Colonic mucosa (tissue), 4 donors: ENCODE measurements around the gene SPI1. TPM values are rescaled to one million over a fixed set of nuclear protein-coding genes. Genes with fewer than 3 reads are reported as not detected.

ENCODE experiments used
- DNase-seq: peaks from one replicate; pipeline ENCODE4 v3.0.0-alpha.2; 2020
- H3K27ac ChIP-seq: fragments of 200-600 bp; one replicate; pipeline ENCODE4 v1.8.0; 2021
- H3K27me3 ChIP-seq: fragments of 200-600 bp; one replicate; pipeline ENCODE4 v1.8.0; 2021
- H3K36me3 ChIP-seq: fragments of 200-600 bp; one replicate; pipeline ENCODE4 v1.8.0; 2021
- H3K4me1 ChIP-seq: fragments of 200-600 bp; one replicate; pipeline ENCODE4 v1.8.0; 2021; ENCODE audit warnings: mild to moderate bottlenecking
- H3K4me3 ChIP-seq: fragments of 200-600 bp; one replicate; pipeline ENCODE4 v1.8.0; 2021
- H3K9ac ChIP-seq, 2 donors: one replicate each; pipeline ENCODE4 v1.7.0; 2013; ENCODE audit warnings: control low read depth in 2 of 2, low read depth in 2 of 2, low read length in 2 of 2
- H3K9me3 ChIP-seq: fragments of 200-600 bp; one replicate; pipeline ENCODE4 v1.8.0; 2021
- intact Hi-C: fragments of 100-400 bp; cut with DNase I; formaldehyde crosslinking; loops from one replicate; pipeline ENCODE4 v1.14.1; 2022
- microRNA-seq: library from miRNA; unstranded; fragments of <30 nt; microRNA quantifications from one replicate; pipeline ENCODE4, GENCODE V29; 2019
- total RNA-seq, 2 donors: library from RNA; stranded (reverse); fragmentation: NEBNext Ultra II Directional in 1 of 2; extraction: Animal tissue kit (Norgen Biotek cat#: 25700) in 1 of 2; gene quantifications; one replicate each; pipeline ENCODE4 v1.2.1, GENCODE V29; 2021
- TF ChIP-seq, protein P1 (sequence below): fragments of 200-600 bp; IDR thresholded peaks from one replicate; pipeline ENCODE4 v1.8.0; 2022; ENCODE audit warnings: antibody characterized with exemption, mild to moderate bottlenecking
- donor health status: healthy.
- donor health status: DM: no; HTN: no; CAD: no.
- donor health status: DM: no; HTN: no; CAD: no.

The SPI1 gene
- total RNA-seq, 2 donors from 2014 or later: 4.7 to 11.9 TPM

GRCh38 chr11:47308050-47308823, 70.1 kb downstream of the SPI1 start:
- TF ChIP-seq, protein P1, sequence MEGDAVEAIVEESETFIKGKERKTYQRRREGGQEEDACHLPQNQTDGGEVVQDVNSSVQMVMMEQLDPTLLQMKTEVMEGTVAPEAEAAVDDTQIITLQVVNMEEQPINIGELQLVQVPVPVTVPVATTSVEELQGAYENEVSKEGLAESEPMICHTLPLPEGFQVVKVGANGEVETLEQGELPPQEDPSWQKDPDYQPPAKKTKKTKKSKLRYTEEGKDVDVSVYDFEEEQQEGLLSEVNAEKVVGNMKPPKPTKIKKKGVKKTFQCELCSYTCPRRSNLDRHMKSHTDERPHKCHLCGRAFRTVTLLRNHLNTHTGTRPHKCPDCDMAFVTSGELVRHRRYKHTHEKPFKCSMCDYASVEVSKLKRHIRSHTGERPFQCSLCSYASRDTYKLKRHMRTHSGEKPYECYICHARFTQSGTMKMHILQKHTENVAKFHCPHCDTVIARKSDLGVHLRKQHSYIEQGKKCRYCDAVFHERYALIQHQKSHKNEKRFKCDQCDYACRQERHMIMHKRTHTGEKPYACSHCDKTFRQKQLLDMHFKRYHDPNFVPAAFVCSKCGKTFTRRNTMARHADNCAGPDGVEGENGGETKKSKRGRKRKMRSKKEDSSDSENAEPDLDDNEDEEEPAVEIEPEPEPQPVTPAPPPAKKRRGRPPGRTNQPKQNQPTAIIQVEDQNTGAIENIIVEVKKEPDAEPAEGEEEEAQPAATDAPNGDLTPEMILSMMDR: no peak
- intact Hi-C loops: no loop called here
- no peak overlapping the region for H3K9ac ChIP-seq
- peaks cover 22% of the 10 kb centered on the region for H3K36me3 ChIP-seq
- no peak overlapping the region for H3K4me3 ChIP-seq
- no peaks in the 10 kb centered on the region for H3K27me3 ChIP-seq
- H3K27ac ChIP-seq: no peak overlapping the region
- H3K4me1 ChIP-seq: no peaks in the 10 kb centered on the region
- H3K9me3 ChIP-seq: no peaks in the 10 kb centered on the region
- no peak for DNase-seq

- Histone ChIP-seq H3K4me3 (no peak overlapping the region), H3K36me3 (peaks cover 33% of the 10 kb centered on the region), H3K27me3 (no peaks in the 10 kb centered on the region), H3K9ac (no peak overlapping the region), H3K4me1 (no peaks in the 10 kb centered on the region), H3K9me3 (no peaks in the 10 kb centered on the region), H3K27ac (no peak overlapping the region)
- intact Hi-C loops: no loop called here
- TF ChIP-seq, protein P1: no peak
- DNase-seq: no peak
Observed at GRCh38 chr11:47306484-47306844, 71.9 kb downstream of the SPI1 start.

DNA sequence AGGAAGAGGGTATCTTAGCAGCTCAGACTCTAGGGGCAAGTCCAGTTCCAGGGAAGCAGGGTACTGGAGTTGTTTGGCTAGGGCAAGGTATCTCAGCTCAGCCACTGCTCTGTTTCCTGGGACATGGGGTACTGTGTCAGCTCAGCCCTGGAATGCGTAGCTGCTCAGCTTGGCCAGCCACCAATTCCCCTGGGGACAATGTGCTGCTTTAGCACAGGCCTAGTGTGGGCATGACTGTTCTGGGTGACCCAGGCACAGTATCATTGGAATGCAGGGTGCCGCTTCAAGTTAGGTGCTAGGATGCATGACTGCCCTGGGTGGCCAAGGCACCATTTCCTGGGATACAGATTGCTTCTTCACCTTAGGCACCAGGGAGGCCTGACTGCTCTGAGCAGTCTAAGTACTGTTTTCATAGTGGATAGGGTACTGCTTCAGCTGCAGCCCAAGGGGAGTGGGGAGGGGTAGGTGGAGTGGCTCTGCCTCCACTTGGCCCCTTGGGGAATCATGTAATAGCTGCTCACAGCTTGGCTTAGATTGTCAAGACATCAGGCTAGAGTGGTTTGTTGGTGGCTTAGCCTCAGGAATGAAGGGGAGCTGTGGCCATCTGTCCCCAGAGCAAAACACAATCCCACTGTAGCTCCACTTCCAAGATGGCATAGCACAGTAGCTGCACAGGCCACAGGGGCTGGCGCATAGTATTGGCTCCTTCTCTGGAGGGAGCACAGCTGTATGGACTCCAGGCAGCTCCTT, 72.4 kb downstream of the SPI1 start:
- no peak overlapping the region for H3K9ac ChIP-seq
- intact Hi-C loops: no loop called here
- H3K9me3 ChIP-seq: no peaks in the 10 kb centered on the region
- no peaks in the 10 kb centered on the region for H3K27me3 ChIP-seq
- no peak overlapping the region for H3K27ac ChIP-seq
- no peaks in the 10 kb centered on the region for H3K4me1 ChIP-seq
- H3K36me3 ChIP-seq: peaks cover 36% of the 10 kb centered on the region
- DNase-seq: no peak
- H3K4me3 ChIP-seq: no peak overlapping the region
- TF ChIP-seq, protein P1: no peak

Small RNA genes lying within 50 kb of the gene (microRNA-seq; reads per million reads assigned to microRNA genes)
- not detected for gene MIR4487

Other genes with a start within 250 kb of the SPI1 start
- gene ARFGAP2, start 201.7 kb downstream of the SPI1 start, total RNA-seq: 100 to 1,000 TPM in 1 of 2 donors, 10 to 100 TPM in 1; 64.6 to 109 TPM
- gene PACSIN3, start 192.1 kb downstream of the SPI1 start, total RNA-seq: 10 to 100 TPM in 1 of 2 donors, 1 to 10 TPM in 1; 3.2 to 11.2 TPM
- gene DDB2, start 163.6 kb downstream of the SPI1 start, total RNA-seq: 10 to 100 TPM; 28.0 to 46.5 TPM
- 10 to 100 TPM; 35.3 to 39.7 TPM for gene ACP2, start 129.7 kb downstream of the SPI1 start, total RNA-seq
- 10 to 100 TPM; 28.3 to 43.1 TPM for gene NR1H3, start 120.6 kb downstream of the SPI1 start, total RNA-seq
- 10 to 100 TPM; 35.5 to 45.9 TPM for gene MADD, start 108.4 kb downstream of the SPI1 start, total RNA-seq
- gene MYBPC3, start 25.8 kb downstream of the SPI1 start, total RNA-seq: under 1 TPM in 1 of 2 donors, not detected in 1; 0.42 TPM
- gene SLC39A13, start 30.0 kb upstream of the SPI1 start, total RNA-seq: 10 to 100 TPM; 14.3 to 18.6 TPM
- gene PSMC3, start 47.9 kb upstream of the SPI1 start, total RNA-seq: 100 to 1,000 TPM in 1 of 2 donors, 10 to 100 TPM in 1; 74.4 to 152 TPM
- gene RAPSN, start 70.6 kb upstream of the SPI1 start, total RNA-seq: not detected
- 10 to 100 TPM; 76.1 to 96.8 TPM for gene CELF1, start 174.6 kb upstream of the SPI1 start, total RNA-seq
- 10 to 100 TPM; 33.6 to 52.5 TPM for gene PTPMT1, start 187.1 kb upstream of the SPI1 start, total RNA-seq
- gene KBTBD4, start 200.4 kb upstream of the SPI1 start, total RNA-seq: 10 to 100 TPM; 14.5 to 15.5 TPM
- gene NDUFS3, start 200.5 kb upstream of the SPI1 start, total RNA-seq: 100 to 1,000 TPM; 228 to 266 TPM
- not detected for gene FAM180B, start 208.1 kb upstream of the SPI1 start, total RNA-seq
- under 1 TPM; 0.35 to 0.85 TPM for gene C1QTNF4, start 215.9 kb upstream of the SPI1 start, total RNA-seq